Natural killer cell (primary cell): ENCODE measurements around the gene CFAP54. TPM values are rescaled to one million over a fixed set of nuclear protein-coding genes. Genes with fewer than 3 reads are reported as not detected.

Source experiments
- ATAC-seq, 3 donors: fragments of 150-1000 bp in 2 of 3; fragments of 200-7000 bp in 1 of 3; cut with Tn5 transposase; 1 replicate in 1 of 3; 2 replicates in 2 of 3; pipeline ENCODE4 v1.10.0; 2021; ENCODE audit warnings: mild to moderate bottlenecking in 2 of 3, moderate library complexity in 2 of 3
- DNase-seq, 2 donors: peaks; one replicate each; pipeline versions ENCODE4 v3.0.0 to v3.0.0-alpha.2; 2013 to 2021; ENCODE audit warnings: mixed read lengths in 1 of 2
- H3K27ac ChIP-seq: one replicate; pipeline ENCODE4 v1.5.1; 2013; ENCODE audit warnings: mild to moderate bottlenecking, low read length
- H3K27me3 ChIP-seq: one replicate; pipeline ENCODE4 v1.6.1; 2013; ENCODE audit warnings: low read length; ENCODE audit not compliant: control insufficient read depth, insufficient read depth
- H3K36me3 ChIP-seq: one replicate; pipeline ENCODE4 v1.6.1; 2013; ENCODE audit warnings: low read length; ENCODE audit not compliant: control insufficient read depth, insufficient read depth
- H3K4me1 ChIP-seq: one replicate; pipeline ENCODE4 v1.6.1; 2013; ENCODE audit warnings: low read length; ENCODE audit not compliant: control insufficient read depth, insufficient read depth
- H3K4me3 ChIP-seq: one replicate; pipeline ENCODE4 v1.5.1; 2013; ENCODE audit warnings: low read length
- H3K9me3 ChIP-seq: one replicate; pipeline ENCODE4 v1.6.1; 2013; ENCODE audit warnings: low read length; ENCODE audit not compliant: control insufficient read depth, insufficient read depth
- H3K27ac Mint-ChIP-seq, 2 donors: one replicate each; pipeline ENCODE4 v1.8.0; 2022; ENCODE audit warnings: mild to moderate bottlenecking in 2 of 2, mixed read lengths in 2 of 2, moderate library complexity in 1 of 2
- H3K27me3 Mint-ChIP-seq, 2 donors: one replicate each; pipeline ENCODE4 v1.8.0; 2022; ENCODE audit warnings: low read depth in 2 of 2, mixed read lengths in 2 of 2
- H3K36me3 Mint-ChIP-seq: one replicate; pipeline ENCODE4 v1.8.0; 2022; ENCODE audit warnings: mixed read lengths
- H3K4me1 Mint-ChIP-seq, 2 donors: one replicate each; pipeline ENCODE4 v1.8.0; 2022; ENCODE audit warnings: mixed read lengths in 2 of 2
- H3K4me3 Mint-ChIP-seq: one replicate; pipeline ENCODE4 v1.8.0; 2022; ENCODE audit warnings: mild to moderate bottlenecking, moderate library complexity, mixed read lengths
- H3K9me3 Mint-ChIP-seq, 2 donors: one replicate each; pipeline ENCODE4 v1.8.0; 2022; ENCODE audit warnings: mixed read lengths in 2 of 2
- CTCF ChIP-seq: fragments of 200-600 bp; IDR thresholded peaks from one replicate; pipeline ENCODE4 v1.8.0; 2022; ENCODE audit warnings: antibody characterized with exemption
- WGBS: methylation state at CpG from one replicate; pipeline ENCODE4 v1.1.7; 2013; ENCODE audit warnings: missing lambda C conversion rate; ENCODE audit not compliant: insufficient coverage; 5-methylcytosine and 5-hydroxymethylcytosine counted together
- intact Hi-C: fragments of 100-400 bp; cut with micrococcal nuclease; formaldehyde crosslinking; loops from one replicate; pipeline ENCODE4 v1.14.2; 2022
- total RNA-seq, 4 donors: library from RNA; stranded (reverse); fragments of 120-200 nt in 1 of 4; gene quantifications; one replicate each; pipeline versions ENCODE4 v1.2.3 to v1.2.4, GENCODE V29; 2013 to 2022

CFAP54 gene
- total RNA-seq, 3 donors from 2014 or later (not counting 1 experiment from before 2014, with no cell fraction given): 0.56 to 1.5 (median 1.2) TPM

GRCh38 chr12:96866801-96867590 is 377.6 kb downstream of the CFAP54 start:
- no peaks in the 10 kb centered on the region for H3K36me3 Mint-ChIP-seq
- H3K4me1 Mint-ChIP-seq: no peaks in the 10 kb centered on the region
- H3K9me3 ChIP-seq: no peaks in the 10 kb centered on the region
- H3K27me3 Mint-ChIP-seq: peaks cover 13 to 30% of the 10 kb centered on the region in 2 donors
- no peak overlapping the region for H3K27ac ChIP-seq
- 97% methylated on average over 4 of the region's 4 CpGs for WGBS
- DNase-seq: no peak
- no peaks in the 10 kb centered on the region for H3K9me3 Mint-ChIP-seq
- no peak for TF ChIP-seq CTCF
- H3K4me3 ChIP-seq: no peak overlapping the region
- no peaks in the 10 kb centered on the region for H3K36me3 ChIP-seq
- H3K27me3 ChIP-seq: peaks cover 5% of the 10 kb centered on the region
- H3K27ac Mint-ChIP-seq: no peak overlapping the region
- H3K4me3 Mint-ChIP-seq: no peak overlapping the region
- intact Hi-C loops: no loop called here
- no peak for ATAC-seq
- no peaks in the 10 kb centered on the region for H3K4me1 ChIP-seq

- Histone ChIP-seq H3K9me3 (no peaks in the 10 kb centered on the region), H3K36me3 (no peaks in the 10 kb centered on the region), H3K4me3 (no peak overlapping the region), H3K27me3 (peaks cover 2% of the 10 kb centered on the region), H3K4me1 (no peaks in the 10 kb centered on the region), H3K27ac (no peak overlapping the region)
- Mint-ChIP-seq H3K27ac (no peak overlapping the region), H3K27me3 (peaks cover 17 to 36% of the 10 kb centered on the region in 2 donors), H3K4me3 (no peak overlapping the region), H3K4me1 (no peaks in the 10 kb centered on the region), H3K36me3 (no peaks in the 10 kb centered on the region), H3K9me3 (no peaks in the 10 kb centered on the region)
- ATAC-seq: no peak
- no peak for TF ChIP-seq CTCF
- 100% methylated on average over 1 of the region's 1 CpG for WGBS
- DNase-seq: no peak
- intact Hi-C loops: no loop called here
Measured at GRCh38 chr12:96870946-96871345, 381.6 kb downstream of the CFAP54 start.

- no peaks in the 10 kb centered on the region for H3K36me3 ChIP-seq
- Mint-ChIP-seq H3K4me3 (no peak overlapping the region), H3K9me3 (no peaks in the 10 kb centered on the region), H3K36me3 (no peaks in the 10 kb centered on the region), H3K27ac (no peak overlapping the region), H3K27me3 (peaks cover 23 to 41% of the 10 kb centered on the region in 2 donors), H3K4me1 (no peaks in the 10 kb centered on the region)
- no peak for TF ChIP-seq CTCF
- no peak overlapping the region for H3K4me3 ChIP-seq
- intact Hi-C loops: no loop called here
- no peaks in the 10 kb centered on the region for H3K9me3 ChIP-seq
- DNase-seq (no peak), ATAC-seq (no peak)
- no peaks in the 10 kb centered on the region for H3K4me1 ChIP-seq
- peaks cover 2% of the 10 kb centered on the region for H3K27me3 ChIP-seq
- no peak overlapping the region for H3K27ac ChIP-seq
Measured at GRCh38 chr12:96872961-96873360, 383.6 kb downstream of the CFAP54 start.

GRCh38 chr12:96874211-96874610 is 384.8 kb downstream of the CFAP54 start:
- Mint-ChIP-seq H3K4me1 (no peaks in the 10 kb centered on the region), H3K9me3 (no peaks in the 10 kb centered on the region), H3K27me3 (peaks cover 28 to 40% of the 10 kb centered on the region in 2 donors), H3K36me3 (no peaks in the 10 kb centered on the region), H3K4me3 (no peak overlapping the region), H3K27ac (no peak overlapping the region)
- Histone ChIP-seq H3K36me3 (no peaks in the 10 kb centered on the region), H3K9me3 (no peaks in the 10 kb centered on the region), H3K4me1 (no peaks in the 10 kb centered on the region), H3K27me3 (no peaks in the 10 kb centered on the region), H3K4me3 (no peak overlapping the region), H3K27ac (no peak overlapping the region)
- intact Hi-C loops: no loop called here
- DNase-seq (no peak), ATAC-seq (no peak)
- TF ChIP-seq CTCF: no peak
- 92% methylated on average over 1 of the region's 2 CpGs for WGBS
